HG03097 (cell line): ENCODE data around the gene ARHGAP26.
"Not testable (repeated sequence)": the region's sequence is repeated elsewhere in the genome, so short reads cannot be mapped to it uniquely, and the experiment has no call there.

Experiments used
- ATAC-seq: cut with Tn5 transposase; IDR thresholded peaks from one replicate; pipeline ENCODE4 v1.9.1; 2021; ENCODE audit not compliant: unreplicated experiment, low FRiP score

The ARHGAP26 gene

GRCh38 chr5:142920849-142921612 lies 150.9 kb downstream of the ARHGAP26 start:
- no peak for ATAC-seq

- peak; percentile 58 for ATAC-seq
Observed at GRCh38 chr5:142922223-142922952, 152.2 kb downstream of the ARHGAP26 start.

- no peak for ATAC-seq
Observed at GRCh38 chr5:142924135-142924883, 154.1 kb downstream of the ARHGAP26 start.

GRCh38 chr5:142925795-142926194 lies 155.6 kb downstream of the ARHGAP26 start:
- no peak for ATAC-seq

- ATAC-seq: no peak
Observed at GRCh38 chr5:142926549-142926948, 156.4 kb downstream of the ARHGAP26 start.

- not testable (repeated sequence) for ATAC-seq
Observed at GRCh38 chr5:142928999-142929398, 158.8 kb downstream of the ARHGAP26 start.

- ATAC-seq: no peak
Observed at GRCh38 chr5:142929587-142929986, 159.4 kb downstream of the ARHGAP26 start.

GRCh38 chr5:142930395-142931110 lies 160.4 kb downstream of the ARHGAP26 start:
- no peak for ATAC-seq

GRCh38 chr5:142931896-142932686 lies 161.9 kb downstream of the ARHGAP26 start:
- no peak for ATAC-seq

- ATAC-seq: no peak
Observed at GRCh38 chr5:142934051-142934762, 164.0 kb downstream of the ARHGAP26 start.

- no peak for ATAC-seq
Observed at GRCh38 chr5:142935014-142935413, 164.8 kb downstream of the ARHGAP26 start.

- no peak for ATAC-seq
Observed at GRCh38 chr5:142937374-142937773, 167.2 kb downstream of the ARHGAP26 start.

GRCh38 chr5:142938266-142938880 lies 168.2 kb downstream of the ARHGAP26 start:
- ATAC-seq: no peak

GRCh38 chr5:142939006-142939405 lies 168.8 kb downstream of the ARHGAP26 start:
- no peak for ATAC-seq

GRCh38 chr5:142939884-142940283 lies 169.7 kb downstream of the ARHGAP26 start:
- ATAC-seq: no peak

- ATAC-seq: no peak
Observed at GRCh38 chr5:142941245-142941644, 171.1 kb downstream of the ARHGAP26 start.

- no peak for ATAC-seq
Observed at GRCh38 chr5:142942901-142943300, 172.7 kb downstream of the ARHGAP26 start.

- no peak for ATAC-seq
Observed at GRCh38 chr5:142944140-142944539, 174.0 kb downstream of the ARHGAP26 start.

- ATAC-seq: no peak
Observed at GRCh38 chr5:142945321-142945720, 175.1 kb downstream of the ARHGAP26 start.
